ENCODE results near the gene CACNG7.
"Not testable (repeated sequence)": the region's sequence is repeated elsewhere in the genome, so short reads cannot be mapped to it uniquely, and the experiment has no call there.

The CACNG7 gene

GRCh38 chr19:53908935-53909415 is at the start of gene CACNG7:
CACNG7 (plus strand) TSS chr19:53909278; CDS start chr19:53912832, 3,554 bp downstream.
- DNase-seq (ENCODE audit: low spot score) = peak; percentile 78

GRCh38 chr19:53864308-53864836 is 44.7 kb upstream of the CACNG7 start:
- peak; percentile 86 for DNase-seq (ENCODE audit: low spot score)

- DNase-seq (ENCODE audit: low spot score) = no peak
Observed at GRCh38 chr19:53865523-53865917, 43.6 kb upstream of the CACNG7 start.

- DNase-seq (ENCODE audit: low spot score) = peak; percentile 86
Observed at GRCh38 chr19:53865918-53866864, 42.9 kb upstream of the CACNG7 start.

GRCh38 chr19:53866865-53867224 is 42.2 kb upstream of the CACNG7 start:
- no peak for DNase-seq (ENCODE audit: low spot score)

- peak; percentile 98 for DNase-seq (ENCODE audit: low spot score)
Observed at GRCh38 chr19:53867225-53868090, 41.6 kb upstream of the CACNG7 start, which contains the start of gene MYADM. MYADM (plus strand) TSS chr19:53867883; CDS start chr19:53873530, 5,647 bp downstream.

- no peak for DNase-seq (ENCODE audit: low spot score)
Observed at GRCh38 chr19:53868091-53868891, 40.8 kb upstream of the CACNG7 start.

GRCh38 chr19:53868892-53869804 is 39.9 kb upstream of the CACNG7 start:
- peak; percentile 65 for DNase-seq (ENCODE audit: low spot score)

- DNase-seq (ENCODE audit: low spot score) = not testable (repeated sequence)
Observed at GRCh38 chr19:53869805-53870484, 39.1 kb upstream of the CACNG7 start.

GRCh38 chr19:53870485-53870844 is 38.6 kb upstream of the CACNG7 start:
- DNase-seq (ENCODE audit: low spot score) = peak; percentile 56

GRCh38 chr19:53871454-53871853 is 37.6 kb upstream of the CACNG7 start:
- no peak for DNase-seq (ENCODE audit: low spot score)

GRCh38 chr19:53872762-53873161 is 36.3 kb upstream of the CACNG7 start:
- DNase-seq (ENCODE audit: low spot score) = no peak

- DNase-seq (ENCODE audit: low spot score) = no peak
Observed at GRCh38 chr19:53873773-53874605, 35.1 kb upstream of the CACNG7 start.

GRCh38 chr19:53874606-53874990 is 34.5 kb upstream of the CACNG7 start:
- no peak for DNase-seq (ENCODE audit: low spot score)

GRCh38 chr19:53875602-53876325 is 33.3 kb upstream of the CACNG7 start:
- no peak for DNase-seq (ENCODE audit: low spot score)

GRCh38 chr19:53876651-53877224 is 32.3 kb upstream of the CACNG7 start:
- no peak for DNase-seq (ENCODE audit: low spot score)

- DNase-seq (ENCODE audit: low spot score) = no peak
Observed at GRCh38 chr19:53877361-53877766, 31.7 kb upstream of the CACNG7 start.

- DNase-seq (ENCODE audit: low spot score) = no peak
Observed at GRCh38 chr19:53878776-53879139, 30.3 kb upstream of the CACNG7 start.

All from Ammon's horn (tissue), 1 donor.